WERI-Rb-1 (cell line): ENCODE results near the gene FASTK.

Source experiments
- DNase-seq: peaks from one replicate; pipeline ENCODE4 v3.0.0-alpha.2; 2020
- H3K27ac ChIP-seq: fragments of 250-450 bp; sonication (Bioruptor Pico); 2 replicates; pipeline ENCODE4 v1.5.1; 2020; ENCODE audit warnings: mild to moderate bottlenecking, moderate library complexity
- H3K27me3 ChIP-seq: fragments of 250-450 bp; sonication (Bioruptor Pico); 2 replicates; pipeline ENCODE4 v1.5.1; 2021; ENCODE audit warnings: mild to moderate bottlenecking, low read depth, moderate library complexity; ENCODE audit not compliant: insufficient read depth, severe bottlenecking
- H3K36me3 ChIP-seq: fragments of 250-450 bp; sonication (Bioruptor Pico); 2 replicates; pipeline ENCODE4 v1.5.1; 2020; ENCODE audit warnings: mild to moderate bottlenecking, moderate library complexity
- H3K4me3 ChIP-seq: 2 replicates; pipeline ENCODE4 v1.5.1; 2011; ENCODE audit warnings: low read depth, mild to moderate bottlenecking, control low read depth, low read length
- H3K9me3 ChIP-seq: fragments of 250-450 bp; sonication (Bioruptor Pico); 2 replicates; pipeline ENCODE4 v1.5.1; 2021; ENCODE audit warnings: mild to moderate bottlenecking, moderate library complexity; ENCODE audit not compliant: severe bottlenecking
- CTCF ChIP-seq: IDR thresholded peaks from 2 replicates; pipeline ENCODE4 v1.5.1; 2011; ENCODE audit warnings: low read depth, mild to moderate bottlenecking, control low read depth, inconsistent platforms, low read length

FASTK gene

GRCh38 chr7:151080522-151081169, at the start of gene FASTK:
Gene FASTK (minus strand): TSS chr7:151080809. CDS start chr7:151080766, 43 bp downstream.
- Histone ChIP-seq H3K36me3 (peaks cover 39% of the 10 kb centered on the region), H3K4me3 (peak within 1 kb of the TSS; percentile 80), H3K27me3 (no peaks in the 10 kb centered on the region), H3K9me3 (no peaks in the 10 kb centered on the region), H3K27ac (peak within 1 kb of the TSS; percentile 98)
- no peak for TF ChIP-seq CTCF
- peak; percentile 92 for DNase-seq

GRCh38 chr7:151129960-151130591, 49.5 kb upstream of the FASTK start:
- Histone ChIP-seq H3K27ac (no peak overlapping the region), H3K36me3 (peaks cover 71% of the 10 kb centered on the region)

GRCh38 chr7:151129117-151129959, 48.7 kb upstream of the FASTK start:
- no peak overlapping the region for H3K4me3 ChIP-seq
- DNase-seq, result no peak
- peaks cover 72% of the 10 kb centered on the region for H3K36me3 ChIP-seq
- no peak overlapping the region for H3K27ac ChIP-seq
- no peaks in the 10 kb centered on the region for H3K27me3 ChIP-seq
- no peaks in the 10 kb centered on the region for H3K9me3 ChIP-seq
- TF ChIP-seq CTCF, result no peak

More at GRCh38 chr7:151129960-151130591, 49.5 kb upstream of the FASTK start:
- no peaks in the 10 kb centered on the region for H3K27me3 ChIP-seq
- no peak for DNase-seq
- no peak overlapping the region for H3K4me3 ChIP-seq
- TF ChIP-seq CTCF, result no peak
- H3K9me3 ChIP-seq, result no peaks in the 10 kb centered on the region

- DNase-seq, result no peak
- peaks cover 72% of the 10 kb centered on the region for H3K36me3 ChIP-seq
- H3K27ac ChIP-seq, result no peak overlapping the region
- no peaks in the 10 kb centered on the region for H3K9me3 ChIP-seq
- no peaks in the 10 kb centered on the region for H3K27me3 ChIP-seq
- TF ChIP-seq CTCF, result no peak
- no peak overlapping the region for H3K4me3 ChIP-seq
Measured at GRCh38 chr7:151128716-151129115, 48.1 kb upstream of the FASTK start.

- Histone ChIP-seq H3K27ac (no peak overlapping the region), H3K4me3 (no peak overlapping the region), H3K9me3 (no peaks in the 10 kb centered on the region), H3K36me3 (peaks cover 74% of the 10 kb centered on the region), H3K27me3 (no peaks in the 10 kb centered on the region)
- no peak for DNase-seq
- no peak for TF ChIP-seq CTCF
Measured at GRCh38 chr7:151128144-151128543, 47.5 kb upstream of the FASTK start.
